Measurements from ENCODE around the gene ASCL1.

The ASCL1 gene

GRCh38 chr12:102954134-102954533, 3.3 kb upstream of the ASCL1 start:
- Histone ChIP-seq H3K9me3 (replicated peaks; ENCODE audit: low read length) (no peaks in the 10 kb centered on the region), H3K4me3 (ENCODE audit: low read length) (no peak overlapping the region), H3K4me1 (ENCODE audit: control insufficient read depth, insufficient read depth, low read length) (peaks cover 4% of the 10 kb centered on the region), H3K9ac (ENCODE audit: low read depth, low read length) (no peak overlapping the region), H3K36me3 (ENCODE audit: insufficient read depth, low read length) (no peaks in the 10 kb centered on the region), H3K4me2 (ENCODE audit: low read length) (no peak overlapping the region), H3K27me3 (ENCODE audit: control insufficient read depth, insufficient read depth, low read length) (peaks cover 77% of the 10 kb centered on the region)

DNA sequence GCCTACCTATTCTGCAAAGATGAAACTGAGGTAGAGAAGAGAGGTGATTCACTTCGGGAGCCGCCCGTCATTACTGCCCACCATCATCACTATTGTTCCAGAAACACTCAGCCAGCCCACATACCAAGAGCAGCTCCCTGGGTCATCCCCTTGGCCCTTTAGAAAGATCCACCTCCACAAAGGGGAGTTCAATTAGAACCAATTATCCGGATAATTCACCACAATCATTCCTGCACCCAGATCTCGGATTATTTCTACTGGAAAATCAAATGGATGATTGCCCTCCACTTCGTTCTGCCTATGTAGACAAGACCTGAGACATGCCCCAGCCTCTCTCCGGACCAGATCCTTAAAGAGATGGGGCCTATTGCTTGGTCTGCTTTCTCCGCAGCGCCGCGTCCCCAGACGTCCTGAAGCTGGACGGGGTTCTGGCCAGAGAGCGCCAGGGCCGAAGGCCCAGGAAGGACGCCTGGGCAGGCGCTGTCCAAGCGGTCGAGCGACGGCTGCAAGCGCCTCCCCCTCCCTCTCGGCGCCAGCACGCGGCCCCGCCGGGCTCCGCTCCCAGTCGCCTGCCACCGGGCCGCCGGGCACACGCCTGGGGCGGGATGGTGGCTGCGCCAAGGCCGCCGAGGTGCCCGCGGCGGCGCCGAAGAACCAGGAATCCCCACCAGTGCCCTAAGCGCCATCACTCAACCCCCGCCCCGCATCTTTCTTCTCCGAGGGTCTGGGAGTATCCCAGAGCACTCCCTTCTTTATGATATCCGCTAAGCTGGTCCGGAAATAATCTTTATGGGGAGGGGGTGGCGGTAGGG, 1.3 kb upstream of the ASCL1 start:
- Histone ChIP-seq H3K4me3 (ENCODE audit: low read length) (no peak overlapping the region), H3K9ac (ENCODE audit: low read depth, low read length) (no peak overlapping the region), H3K4me1 (ENCODE audit: control insufficient read depth, insufficient read depth, low read length) (peaks cover 4% of the 10 kb centered on the region), H3K9me3 (replicated peaks; ENCODE audit: low read length) (no peaks in the 10 kb centered on the region), H3K36me3 (ENCODE audit: insufficient read depth, low read length) (no peaks in the 10 kb centered on the region), H3K4me2 (ENCODE audit: low read length) (no peak overlapping the region), H3K27me3 (ENCODE audit: control insufficient read depth, insufficient read depth, low read length) (peaks cover 76% of the 10 kb centered on the region)

GRCh38 chr12:102956738-102957327, 641 bp upstream of the ASCL1 start:
- peaks cover 81% of the 10 kb centered on the region for H3K27me3 ChIP-seq (ENCODE audit: control insufficient read depth, insufficient read depth, low read length)
- no peaks in the 10 kb centered on the region for H3K36me3 ChIP-seq (ENCODE audit: insufficient read depth, low read length)
- no peak overlapping the region for H3K4me3 ChIP-seq (ENCODE audit: low read length)
- peaks cover 4% of the 10 kb centered on the region for H3K4me1 ChIP-seq (ENCODE audit: control insufficient read depth, insufficient read depth, low read length)
- H3K9me3 ChIP-seq (replicated peaks; ENCODE audit: low read length), result no peaks in the 10 kb centered on the region
- no peak overlapping the region for H3K4me2 ChIP-seq (ENCODE audit: low read length)
- H3K9ac ChIP-seq (ENCODE audit: low read depth, low read length), result no peak overlapping the region

DNA sequence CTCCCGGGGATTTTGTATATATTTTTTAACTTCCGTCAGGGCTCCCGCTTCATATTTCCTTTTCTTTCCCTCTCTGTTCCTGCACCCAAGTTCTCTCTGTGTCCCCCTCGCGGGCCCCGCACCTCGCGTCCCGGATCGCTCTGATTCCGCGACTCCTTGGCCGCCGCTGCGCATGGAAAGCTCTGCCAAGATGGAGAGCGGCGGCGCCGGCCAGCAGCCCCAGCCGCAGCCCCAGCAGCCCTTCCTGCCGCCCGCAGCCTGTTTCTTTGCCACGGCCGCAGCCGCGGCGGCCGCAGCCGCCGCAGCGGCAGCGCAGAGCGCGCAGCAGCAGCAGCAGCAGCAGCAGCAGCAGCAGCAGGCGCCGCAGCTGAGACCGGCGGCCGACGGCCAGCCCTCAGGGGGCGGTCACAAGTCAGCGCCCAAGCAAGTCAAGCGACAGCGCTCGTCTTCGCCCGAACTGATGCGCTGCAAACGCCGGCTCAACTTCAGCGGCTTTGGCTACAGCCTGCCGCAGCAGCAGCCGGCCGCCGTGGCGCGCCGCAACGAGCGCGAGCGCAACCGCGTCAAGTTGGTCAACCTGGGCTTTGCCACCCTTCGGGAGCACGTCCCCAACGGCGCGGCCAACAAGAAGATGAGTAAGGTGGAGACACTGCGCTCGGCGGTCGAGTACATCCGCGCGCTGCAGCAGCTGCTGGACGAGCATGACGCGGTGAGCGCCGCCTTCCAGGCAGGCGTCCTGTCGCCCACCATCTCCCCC, 777 bp downstream of the ASCL1 start:
- H3K36me3 ChIP-seq (ENCODE audit: insufficient read depth, low read length), result no peaks in the 10 kb centered on the region
- peaks cover 89% of the 10 kb centered on the region for H3K27me3 ChIP-seq (ENCODE audit: control insufficient read depth, insufficient read depth, low read length)
- H3K4me2 ChIP-seq (ENCODE audit: low read length), result peak overlapping the region; percentile 82
- H3K4me3 ChIP-seq (ENCODE audit: low read length), result peak overlapping the region; percentile 66
- H3K9me3 ChIP-seq (replicated peaks; ENCODE audit: low read length), result no peaks in the 10 kb centered on the region
- H3K9ac ChIP-seq (ENCODE audit: low read depth, low read length), result no peak overlapping the region
- peaks cover 4% of the 10 kb centered on the region for H3K4me1 ChIP-seq (ENCODE audit: control insufficient read depth, insufficient read depth, low read length)

- Histone ChIP-seq H3K9ac (ENCODE audit: low read depth, low read length) (no peak overlapping the region), H3K9me3 (replicated peaks; ENCODE audit: low read length) (no peaks in the 10 kb centered on the region), H3K4me1 (ENCODE audit: control insufficient read depth, insufficient read depth, low read length) (peaks cover 4% of the 10 kb centered on the region), H3K36me3 (ENCODE audit: insufficient read depth, low read length) (no peaks in the 10 kb centered on the region), H3K4me3 (ENCODE audit: low read length) (peak overlapping the region; percentile 66), H3K27me3 (ENCODE audit: control insufficient read depth, insufficient read depth, low read length) (peaks cover 91% of the 10 kb centered on the region), H3K4me2 (ENCODE audit: low read length) (peak overlapping the region; percentile 82)
Observed at GRCh38 chr12:102958830-102959176, 1.3 kb downstream of the ASCL1 start.

DNA sequence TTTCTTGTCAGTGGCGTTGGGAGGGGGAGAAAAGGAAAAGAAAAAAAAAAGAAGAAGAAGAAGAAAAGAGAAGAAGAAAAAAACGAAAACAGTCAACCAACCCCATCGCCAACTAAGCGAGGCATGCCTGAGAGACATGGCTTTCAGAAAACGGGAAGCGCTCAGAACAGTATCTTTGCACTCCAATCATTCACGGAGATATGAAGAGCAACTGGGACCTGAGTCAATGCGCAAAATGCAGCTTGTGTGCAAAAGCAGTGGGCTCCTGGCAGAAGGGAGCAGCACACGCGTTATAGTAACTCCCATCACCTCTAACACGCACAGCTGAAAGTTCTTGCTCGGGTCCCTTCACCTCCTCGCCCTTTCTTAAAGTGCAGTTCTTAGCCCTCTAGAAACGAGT, 1.9 kb downstream of the ASCL1 start:
- Histone ChIP-seq H3K4me3 (ENCODE audit: low read length) (no peak overlapping the region), H3K9me3 (replicated peaks; ENCODE audit: low read length) (no peaks in the 10 kb centered on the region), H3K4me1 (ENCODE audit: control insufficient read depth, insufficient read depth, low read length) (peaks cover 4% of the 10 kb centered on the region)

DNA sequence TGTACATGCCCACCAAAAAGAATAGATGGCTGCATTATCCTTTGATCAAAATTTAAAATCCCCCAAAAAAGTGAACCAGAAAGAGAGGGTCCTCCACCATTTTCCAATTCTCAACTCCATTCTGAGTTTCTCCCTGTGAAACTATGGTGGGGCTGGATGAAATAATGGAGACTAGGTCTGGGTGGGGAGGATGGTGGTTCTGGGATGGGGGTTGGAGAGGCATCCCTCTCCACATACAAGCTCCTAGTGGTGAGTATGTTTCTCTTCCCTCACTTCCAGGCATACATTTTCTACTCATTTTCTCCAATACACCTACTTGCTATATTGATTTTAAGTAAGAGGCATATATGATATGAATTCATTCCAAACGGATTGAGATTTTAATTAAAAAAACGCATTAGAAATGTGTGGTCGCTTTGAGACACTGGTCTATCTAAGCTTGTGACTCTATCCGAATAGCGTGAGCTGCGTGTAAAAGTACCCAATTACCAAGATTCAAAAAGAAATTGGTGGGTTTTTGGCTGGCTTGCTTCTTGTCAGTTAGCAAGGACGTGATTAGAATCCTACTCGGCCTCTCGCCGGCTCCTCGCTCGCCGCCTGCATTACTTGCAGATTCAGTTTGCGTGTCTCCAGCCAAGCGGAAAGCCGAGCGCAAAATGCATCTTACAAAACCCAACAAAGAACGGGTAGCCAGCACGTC, 3.4 kb downstream of the ASCL1 start:
- H3K9me3 ChIP-seq (replicated peaks; ENCODE audit: low read length), result no peaks in the 10 kb centered on the region
- H3K27me3 ChIP-seq (ENCODE audit: control insufficient read depth, insufficient read depth, low read length), result peaks cover 89% of the 10 kb centered on the region

More for the DNA sequence above, 1.9 kb downstream of the ASCL1 start:
- Histone ChIP-seq H3K9ac (ENCODE audit: low read depth, low read length) (no peak overlapping the region), H3K27me3 (ENCODE audit: control insufficient read depth, insufficient read depth, low read length) (peaks cover 91% of the 10 kb centered on the region), H3K36me3 (ENCODE audit: insufficient read depth, low read length) (no peaks in the 10 kb centered on the region), H3K4me2 (ENCODE audit: low read length) (no peak overlapping the region)

GRCh38 chr12:102961466-102961855, 4.0 kb downstream of the ASCL1 start:
- Histone ChIP-seq H3K36me3 (ENCODE audit: insufficient read depth, low read length) (no peaks in the 10 kb centered on the region), H3K9me3 (replicated peaks; ENCODE audit: low read length) (no peaks in the 10 kb centered on the region), H3K4me2 (ENCODE audit: low read length) (no peak overlapping the region), H3K9ac (ENCODE audit: low read depth, low read length) (no peak overlapping the region), H3K4me3 (ENCODE audit: low read length) (no peak overlapping the region), H3K27me3 (ENCODE audit: control insufficient read depth, insufficient read depth, low read length) (peaks cover 86% of the 10 kb centered on the region), H3K4me1 (ENCODE audit: control insufficient read depth, insufficient read depth, low read length) (peaks cover 4% of the 10 kb centered on the region)

More for the DNA sequence above, 3.4 kb downstream of the ASCL1 start:
- no peak overlapping the region for H3K4me2 ChIP-seq (ENCODE audit: low read length)
- peaks cover 4% of the 10 kb centered on the region for H3K4me1 ChIP-seq (ENCODE audit: control insufficient read depth, insufficient read depth, low read length)
- H3K36me3 ChIP-seq (ENCODE audit: insufficient read depth, low read length), result no peaks in the 10 kb centered on the region
- no peak overlapping the region for H3K4me3 ChIP-seq (ENCODE audit: low read length)
- H3K9ac ChIP-seq (ENCODE audit: low read depth, low read length), result no peak overlapping the region

DNA sequence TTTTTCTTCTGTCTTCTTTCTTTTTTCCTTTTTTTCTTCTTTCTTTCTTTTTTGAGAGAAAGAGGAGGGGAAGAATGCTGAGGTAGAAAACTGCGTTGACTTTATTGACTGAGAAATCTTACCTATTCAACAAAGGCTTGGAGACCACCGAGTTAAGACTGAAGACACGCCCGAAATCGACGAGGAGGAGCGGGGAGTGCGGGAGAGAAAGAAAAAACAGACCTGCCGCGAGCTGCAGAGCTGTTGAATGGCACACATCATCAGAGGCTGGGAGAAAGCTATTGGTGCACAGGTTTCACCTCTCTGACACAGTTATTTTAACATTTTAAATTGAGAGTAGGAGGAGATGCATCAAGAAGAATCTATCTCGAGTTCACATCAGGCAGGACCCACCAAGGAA, 5.1 kb downstream of the ASCL1 start:
- Histone ChIP-seq H3K4me1 (ENCODE audit: control insufficient read depth, insufficient read depth, low read length) (peaks cover 4% of the 10 kb centered on the region), H3K4me3 (ENCODE audit: low read length) (no peak overlapping the region), H3K27me3 (ENCODE audit: control insufficient read depth, insufficient read depth, low read length) (peaks cover 82% of the 10 kb centered on the region), H3K9me3 (replicated peaks; ENCODE audit: low read length) (no peaks in the 10 kb centered on the region), H3K36me3 (ENCODE audit: insufficient read depth, low read length) (no peaks in the 10 kb centered on the region), H3K9ac (ENCODE audit: low read depth, low read length) (no peak overlapping the region), H3K4me2 (ENCODE audit: low read length) (no peak overlapping the region)

- no peaks in the 10 kb centered on the region for H3K36me3 ChIP-seq (ENCODE audit: insufficient read depth, low read length)
- H3K4me1 ChIP-seq (ENCODE audit: control insufficient read depth, insufficient read depth, low read length), result peaks cover 4% of the 10 kb centered on the region
- H3K9me3 ChIP-seq (replicated peaks; ENCODE audit: low read length), result no peaks in the 10 kb centered on the region
- no peak overlapping the region for H3K9ac ChIP-seq (ENCODE audit: low read depth, low read length)
- no peak overlapping the region for H3K4me3 ChIP-seq (ENCODE audit: low read length)
- no peak overlapping the region for H3K4me2 ChIP-seq (ENCODE audit: low read length)
- peaks cover 77% of the 10 kb centered on the region for H3K27me3 ChIP-seq (ENCODE audit: control insufficient read depth, insufficient read depth, low read length)
Observed at GRCh38 chr12:102962986-102963385, 5.5 kb downstream of the ASCL1 start.

- H3K4me2 ChIP-seq (ENCODE audit: low read length), result no peak overlapping the region
- H3K27me3 ChIP-seq (ENCODE audit: control insufficient read depth, insufficient read depth, low read length), result peaks cover 71% of the 10 kb centered on the region
- H3K9me3 ChIP-seq (replicated peaks; ENCODE audit: low read length), result no peaks in the 10 kb centered on the region
- H3K4me1 ChIP-seq (ENCODE audit: control insufficient read depth, insufficient read depth, low read length), result no peaks in the 10 kb centered on the region
- no peak overlapping the region for H3K4me3 ChIP-seq (ENCODE audit: low read length)
- no peaks in the 10 kb centered on the region for H3K36me3 ChIP-seq (ENCODE audit: insufficient read depth, low read length)
- H3K9ac ChIP-seq (ENCODE audit: low read depth, low read length), result no peak overlapping the region
Observed at GRCh38 chr12:102963796-102964195, 6.3 kb downstream of the ASCL1 start.

Measured in skeletal muscle satellite cell (primary cell).